HG03066 (cell line): ENCODE data around the gene TNIK.
"Not testable (repeated sequence)": the region's sequence is repeated elsewhere in the genome, so short reads cannot be mapped to it uniquely, and the experiment has no call there.

Experiments used
- ATAC-seq: cut with Tn5 transposase; IDR thresholded peaks from one replicate; pipeline ENCODE4 v1.9.1; 2021; ENCODE audit warnings: low read depth; ENCODE audit not compliant: unreplicated experiment

The TNIK gene

DNA sequence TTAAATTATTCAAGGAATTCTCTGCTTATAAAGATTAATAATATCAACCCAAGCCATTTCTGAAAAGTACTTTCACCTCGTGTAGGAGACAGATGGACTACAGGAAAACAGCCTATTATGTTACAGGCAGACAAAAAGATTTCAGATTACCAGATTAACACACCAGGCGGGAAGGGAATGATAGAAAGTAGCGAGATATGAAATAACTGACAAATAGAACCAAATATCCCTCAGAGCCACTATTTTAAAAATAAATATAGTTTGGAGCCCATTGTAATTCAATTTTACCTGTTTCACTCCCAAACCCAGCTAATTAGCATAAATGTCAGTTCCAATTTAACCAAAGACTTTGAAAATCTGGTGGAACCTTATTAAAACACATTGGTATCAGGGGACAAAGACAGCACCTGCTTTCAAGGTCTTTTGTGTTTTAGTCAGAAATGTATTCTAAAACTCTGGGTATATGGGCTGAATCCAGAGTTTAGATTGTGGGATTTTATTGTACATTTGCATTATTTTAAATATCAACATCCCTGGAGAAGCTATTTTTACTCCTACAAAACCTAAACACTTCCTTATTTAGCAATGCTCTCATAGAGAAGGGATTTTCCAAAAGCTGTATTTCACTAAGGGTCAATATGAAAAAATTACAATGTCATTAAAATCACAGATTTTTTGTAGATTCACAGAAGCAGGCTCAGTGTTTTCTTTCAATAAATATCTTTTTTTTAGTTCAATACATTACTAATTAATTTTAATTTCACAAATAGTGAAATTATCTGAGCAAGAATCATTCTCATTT, 138.4 kb downstream of the TNIK start:
- no peak for ATAC-seq

DNA sequence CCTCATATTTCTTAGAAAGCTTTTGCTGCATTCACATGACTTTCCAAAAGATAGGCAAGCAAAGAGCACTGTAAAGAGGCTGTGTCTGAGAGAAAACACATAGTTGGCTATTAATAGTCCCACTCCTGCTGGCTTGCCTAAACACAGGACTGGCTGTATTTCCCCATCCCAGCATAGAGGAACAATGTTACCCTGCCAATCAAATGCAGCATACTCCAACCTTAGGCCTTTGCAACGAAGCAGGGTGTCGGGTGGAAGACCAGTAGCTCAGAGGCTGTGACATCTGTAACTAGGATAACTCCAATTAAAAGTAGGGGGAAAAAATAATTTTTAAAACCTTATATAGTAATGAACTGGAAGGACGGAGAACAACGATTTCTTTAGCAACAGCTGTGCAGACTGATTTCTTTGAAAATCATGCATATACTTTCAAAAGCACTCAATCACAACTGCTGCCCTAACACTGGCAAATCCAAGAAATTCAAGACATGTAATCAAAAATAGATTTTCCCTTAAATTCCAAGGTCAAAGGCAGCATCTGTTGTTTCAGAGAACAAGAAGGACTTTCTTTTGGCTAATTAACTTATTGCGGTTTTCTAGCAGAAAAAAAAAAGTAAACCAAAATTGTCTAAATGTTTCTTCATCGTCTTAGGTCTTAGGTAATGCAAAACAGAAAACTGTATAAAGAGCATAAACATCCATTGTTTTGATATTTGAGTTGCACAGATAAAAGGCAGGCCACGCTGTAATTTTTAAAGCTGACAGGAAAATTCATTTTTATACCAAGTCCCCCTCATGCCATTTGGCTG, 139.3 kb downstream of the TNIK start:
- ATAC-seq = no peak

DNA sequence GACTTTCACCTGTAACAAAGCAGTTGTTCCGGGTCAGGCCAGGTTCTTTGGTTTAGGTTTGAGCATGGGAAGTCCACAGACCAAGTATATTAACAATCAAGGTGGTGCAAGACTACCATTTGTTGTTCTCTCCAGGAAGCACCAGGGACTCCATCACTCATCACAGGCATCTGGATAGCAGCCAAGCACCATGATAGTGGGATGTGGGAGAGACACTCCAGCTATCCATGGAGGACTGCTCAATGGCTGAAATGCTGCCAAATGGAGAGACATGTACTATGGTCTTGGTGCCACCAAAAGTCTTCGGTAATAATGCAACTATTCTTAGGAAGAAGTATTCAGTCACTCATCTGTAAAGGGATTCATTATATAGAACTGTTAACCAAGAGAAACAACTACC, 143.0 kb downstream of the TNIK start:
- ATAC-seq = no peak

DNA sequence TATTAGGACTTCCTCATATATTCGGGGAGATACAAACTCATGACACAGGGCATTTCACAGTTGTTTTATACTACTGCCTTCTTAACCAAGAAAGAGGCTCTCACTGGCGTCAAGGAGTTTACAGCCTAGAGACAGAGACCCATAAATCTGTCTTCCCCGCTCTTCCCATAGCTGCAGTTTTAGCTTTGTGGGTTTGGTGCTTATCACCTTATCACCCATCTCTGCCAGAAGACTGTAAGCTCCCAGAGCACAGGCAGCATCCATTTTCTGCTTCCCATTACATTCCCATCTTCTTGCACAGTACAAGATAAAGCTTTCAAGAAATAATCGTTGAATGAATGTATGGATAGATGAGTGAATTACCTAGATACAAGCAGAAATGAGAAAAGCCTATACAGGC, 144.3 kb downstream of the TNIK start:
- no peak for ATAC-seq

DNA sequence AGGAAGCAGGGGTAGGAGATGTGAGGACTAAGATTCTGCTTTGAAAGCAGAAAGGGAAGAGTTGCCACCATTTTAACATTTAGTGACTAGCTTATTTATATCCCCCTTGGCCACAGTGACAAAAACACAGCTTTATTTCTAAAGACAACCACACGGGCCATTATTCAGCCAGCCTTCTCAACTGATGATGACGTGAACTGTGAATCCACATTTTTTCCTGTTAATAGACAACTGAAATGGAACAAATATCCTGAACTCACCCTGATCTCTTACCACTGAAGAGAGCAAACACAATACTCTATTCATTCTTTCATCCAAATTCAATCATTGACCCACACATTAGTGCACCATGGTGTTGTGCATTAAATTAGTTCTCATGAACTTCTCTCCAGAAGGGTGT, 145.1 kb downstream of the TNIK start:
- ATAC-seq = no peak

DNA sequence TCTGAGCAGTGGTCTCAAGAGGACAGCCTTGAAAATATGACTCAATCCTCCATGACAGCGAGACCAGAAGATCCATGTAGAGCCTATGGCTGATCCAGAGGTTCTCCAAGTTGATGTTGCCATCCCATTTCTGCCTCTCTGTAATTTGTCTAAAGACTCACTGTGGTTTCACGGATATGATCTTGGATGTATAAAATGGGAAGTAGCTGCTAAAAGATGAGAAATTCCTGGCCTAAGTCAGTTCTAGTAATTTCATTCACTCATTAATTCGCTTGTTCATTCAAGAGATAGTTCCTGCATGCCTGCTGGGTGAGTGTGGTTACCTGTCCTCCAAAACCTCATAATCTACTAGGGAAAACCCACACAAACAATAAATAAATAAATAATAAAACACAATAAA, 145.9 kb downstream of the TNIK start:
- ATAC-seq = no peak

DNA sequence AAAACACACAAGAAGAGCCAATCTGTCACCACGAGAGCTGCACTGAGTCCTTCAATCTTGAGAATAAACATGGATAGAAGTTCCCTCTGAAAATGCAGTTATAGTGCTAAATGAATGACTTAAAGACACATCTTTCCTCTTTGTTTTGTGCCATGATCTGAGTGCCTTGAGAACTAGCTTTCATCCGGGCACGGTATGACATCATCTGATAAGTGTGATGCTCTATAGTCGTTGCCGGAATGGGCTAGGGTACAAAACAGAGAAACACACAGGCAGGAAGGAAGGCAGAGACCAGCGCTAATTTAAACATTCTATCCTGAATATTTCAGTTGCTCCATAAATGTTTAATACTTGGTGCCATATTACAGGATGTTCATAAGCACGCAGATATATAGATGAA, 146.5 kb downstream of the TNIK start:
- no peak for ATAC-seq

DNA sequence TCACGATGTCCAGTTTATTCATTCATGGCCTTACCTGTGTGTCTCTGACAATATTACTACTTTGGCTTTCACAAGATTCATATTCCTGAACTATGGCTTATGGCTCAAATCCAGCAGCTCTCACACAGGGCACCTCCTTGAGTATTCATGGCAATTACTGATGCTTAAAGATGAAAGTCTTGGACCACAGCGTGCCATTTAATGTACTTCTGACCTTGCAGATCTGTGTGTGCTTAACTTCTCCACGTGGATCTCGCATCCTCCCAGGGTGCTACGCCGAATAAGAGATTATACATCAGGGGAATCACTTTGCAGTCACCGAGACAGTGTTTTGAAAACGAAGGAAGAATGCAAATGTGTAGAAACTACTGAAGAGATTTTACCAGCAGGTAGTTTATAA, 147.5 kb downstream of the TNIK start:
- no peak for ATAC-seq

DNA sequence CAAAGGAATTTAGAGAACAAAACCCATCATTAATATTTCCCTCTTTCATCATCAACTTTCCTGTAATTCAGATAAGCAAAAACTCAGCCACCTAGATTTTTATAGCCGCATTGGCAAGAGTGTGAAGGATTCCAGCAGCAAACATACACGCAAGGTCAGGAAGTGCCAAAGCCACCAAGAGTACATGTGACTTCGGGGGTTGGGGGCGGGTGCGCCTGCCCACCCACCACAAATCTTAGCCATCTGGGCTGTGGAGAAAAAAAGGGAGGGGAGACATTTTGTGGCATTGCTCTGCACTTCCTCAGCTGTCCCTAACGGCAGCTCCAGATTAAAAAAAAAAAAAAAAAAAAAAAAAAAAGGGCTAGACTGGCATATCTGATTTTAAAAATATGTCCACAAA, 148.4 kb downstream of the TNIK start:
- no peak for ATAC-seq

DNA sequence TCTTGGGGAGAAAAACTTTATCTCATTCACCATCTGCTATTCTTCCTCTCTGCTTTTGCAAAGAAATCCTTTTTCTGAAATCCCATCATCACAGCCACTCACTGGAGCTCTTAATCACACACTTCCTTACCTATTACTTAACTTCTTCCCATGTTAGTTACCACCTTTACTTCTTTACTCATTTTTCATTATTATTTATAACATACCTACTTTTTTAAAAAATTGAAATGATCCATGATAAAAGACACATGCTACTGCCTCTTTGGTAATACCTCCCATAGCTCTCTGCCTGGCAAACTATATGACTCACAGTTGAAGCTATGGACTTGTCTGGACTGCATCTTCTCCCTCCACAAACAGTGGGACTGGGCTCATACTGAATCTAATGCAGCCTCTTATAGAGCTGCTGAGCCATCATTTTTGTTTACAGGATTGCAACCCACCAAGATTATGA, 150.3 kb downstream of the TNIK start:
- ATAC-seq = no peak

DNA sequence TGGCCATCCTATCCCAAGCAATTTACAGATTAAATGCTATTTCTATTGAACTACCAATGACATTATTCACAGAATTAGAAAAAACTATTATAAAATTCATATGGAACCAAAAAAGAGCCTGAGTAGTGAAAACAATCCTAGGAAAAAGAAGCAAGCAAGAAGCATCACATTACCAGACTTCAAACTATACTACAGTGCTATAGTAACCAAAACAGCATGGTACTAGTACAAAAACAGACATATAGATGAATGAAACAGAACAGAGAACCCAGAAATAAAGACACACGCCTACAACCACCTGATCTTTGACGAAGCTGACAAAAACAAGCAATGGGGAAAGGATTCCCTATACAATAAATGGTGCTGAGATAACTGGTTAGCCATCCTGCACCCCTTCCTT, 152.2 kb downstream of the TNIK start:
- ATAC-seq = no peak

DNA sequence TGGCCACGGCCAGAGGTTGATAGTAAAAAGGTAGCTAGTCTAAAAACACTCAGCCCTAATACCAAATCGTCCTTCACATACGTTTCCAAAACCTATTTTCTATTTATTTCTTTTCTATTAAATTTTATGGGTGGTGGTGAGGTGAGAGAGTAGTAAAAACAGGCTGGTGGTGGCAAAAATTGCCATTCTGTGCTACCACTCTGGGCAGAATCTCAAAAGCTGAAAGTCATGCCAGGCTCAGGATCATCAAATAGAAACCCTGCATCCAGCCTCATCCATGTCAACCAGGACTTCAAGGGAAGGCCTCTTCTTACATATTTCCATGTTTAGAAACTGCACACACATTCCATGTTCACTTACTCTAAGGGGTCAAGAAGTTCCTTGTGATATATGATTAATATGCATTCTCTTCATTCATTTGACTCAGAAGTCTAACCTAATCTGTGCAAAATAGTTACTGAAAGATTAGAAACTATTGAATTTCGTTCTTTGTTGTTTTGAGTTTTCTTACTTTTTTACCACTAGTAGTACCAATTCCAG, 153.1 kb downstream of the TNIK start:
- no peak for ATAC-seq

DNA sequence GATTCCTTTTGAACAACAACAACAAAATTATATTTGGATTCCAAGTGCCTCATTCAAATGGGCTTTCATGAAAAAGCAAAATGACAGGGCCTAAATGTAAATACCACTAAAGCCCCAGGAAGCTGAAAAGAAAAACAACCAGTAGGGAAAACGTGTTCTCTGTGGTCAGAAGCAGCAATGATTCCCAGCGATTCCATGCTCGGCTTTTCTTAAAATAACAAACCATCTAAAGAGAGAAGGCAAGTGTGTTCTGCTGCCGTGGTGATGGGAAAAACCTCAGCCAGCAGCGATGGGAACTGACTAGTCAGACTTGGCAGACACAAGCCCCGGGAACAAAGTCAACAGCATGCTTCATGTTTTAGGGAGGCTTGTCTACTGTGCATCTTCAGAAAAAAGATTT, 153.6 kb downstream of the TNIK start:
- no peak for ATAC-seq

DNA sequence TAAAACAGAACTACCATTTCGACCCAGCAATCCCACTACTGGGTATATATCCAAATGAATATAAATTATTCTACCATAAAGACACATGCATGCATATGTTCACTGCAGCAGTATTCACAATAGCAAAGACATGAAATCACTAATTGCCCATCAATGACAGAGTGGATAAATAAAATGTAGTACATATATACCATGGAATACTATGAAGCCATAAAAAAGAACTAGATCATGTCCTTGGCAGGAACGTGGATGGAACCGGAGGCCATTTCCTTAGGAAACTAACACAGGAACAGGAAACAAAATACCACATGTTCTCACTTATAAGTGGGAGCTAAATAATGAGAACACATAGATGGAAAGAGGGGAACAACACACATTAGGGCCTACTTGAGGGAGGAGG, 154.4 kb downstream of the TNIK start:
- ATAC-seq = not testable (repeated sequence)

DNA sequence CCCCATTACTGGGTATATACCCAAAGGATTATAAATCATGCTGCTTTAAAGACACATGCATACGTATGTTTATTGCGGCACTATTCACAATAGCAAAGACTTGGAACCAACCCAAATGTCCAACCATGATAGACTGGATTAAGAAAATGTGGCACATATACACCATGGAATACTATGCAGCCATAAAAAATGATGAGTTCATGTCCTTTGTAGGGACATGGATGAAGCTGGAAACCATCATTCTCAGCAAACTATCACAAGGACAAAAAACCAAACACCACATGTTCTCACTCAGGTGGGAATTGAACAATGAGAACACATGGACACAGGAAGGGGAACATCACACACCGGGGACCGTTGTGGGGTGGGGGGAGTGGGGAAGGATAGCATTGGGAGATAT, 155.7 kb downstream of the TNIK start:
- ATAC-seq = not testable (repeated sequence)

DNA sequence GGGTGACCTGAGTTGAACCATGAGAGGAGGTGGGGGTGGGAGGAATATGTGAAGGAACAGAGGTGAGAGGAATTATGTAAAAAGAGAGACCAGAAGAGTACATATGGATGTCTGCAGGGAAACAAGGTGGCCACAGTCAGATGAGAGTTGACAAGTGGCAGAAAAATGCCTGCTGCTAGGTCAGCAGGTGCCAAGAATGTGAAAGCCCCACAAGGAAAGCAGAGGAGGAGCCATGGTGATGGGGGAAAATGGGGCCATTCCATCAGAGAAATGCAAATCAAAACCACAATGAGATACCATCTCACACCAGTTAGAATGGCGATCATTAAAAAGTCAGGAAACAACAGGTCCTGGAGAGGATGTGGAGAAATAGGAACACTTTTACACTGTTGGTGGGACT, 156.2 kb downstream of the TNIK start:
- ATAC-seq = not testable (repeated sequence)

DNA sequence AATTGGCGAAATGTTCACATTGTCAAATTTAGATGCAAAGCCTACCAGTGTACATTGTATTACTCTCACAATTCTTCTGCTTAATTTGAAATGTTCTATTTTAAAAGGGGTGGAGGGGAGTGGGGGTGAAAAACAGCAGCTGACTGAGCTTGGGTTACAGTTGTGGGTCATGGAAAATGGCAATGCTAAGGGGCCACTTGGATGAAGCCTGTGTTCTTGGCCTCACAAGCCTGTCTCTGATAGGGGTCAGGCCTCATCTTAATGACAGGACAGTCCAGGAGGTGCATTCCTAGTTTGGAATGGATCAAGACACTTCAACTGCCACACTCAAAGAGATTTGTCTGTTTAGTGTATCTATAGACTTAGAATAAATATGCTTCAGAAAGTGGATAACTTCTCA, 158.2 kb downstream of the TNIK start:
- ATAC-seq = no peak

DNA sequence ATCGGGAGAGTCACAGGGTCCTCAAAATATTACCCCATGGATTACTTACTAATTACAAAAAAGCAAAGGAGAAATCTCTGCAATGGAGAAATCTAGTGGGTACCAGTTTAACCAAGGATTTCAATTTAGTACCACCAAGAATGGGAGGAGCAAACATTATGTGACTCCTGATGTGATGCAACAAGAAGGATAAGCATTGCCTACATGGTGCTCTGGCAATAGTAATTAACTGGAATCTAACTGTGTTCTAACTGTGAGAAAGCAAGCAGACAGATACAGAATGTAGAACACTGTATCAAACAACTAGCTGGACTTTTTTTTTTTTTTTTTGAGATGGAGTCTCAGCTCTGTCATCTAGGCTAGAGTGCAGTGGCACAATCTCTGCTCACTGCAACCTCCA, 159.2 kb downstream of the TNIK start:
- no peak for ATAC-seq

DNA sequence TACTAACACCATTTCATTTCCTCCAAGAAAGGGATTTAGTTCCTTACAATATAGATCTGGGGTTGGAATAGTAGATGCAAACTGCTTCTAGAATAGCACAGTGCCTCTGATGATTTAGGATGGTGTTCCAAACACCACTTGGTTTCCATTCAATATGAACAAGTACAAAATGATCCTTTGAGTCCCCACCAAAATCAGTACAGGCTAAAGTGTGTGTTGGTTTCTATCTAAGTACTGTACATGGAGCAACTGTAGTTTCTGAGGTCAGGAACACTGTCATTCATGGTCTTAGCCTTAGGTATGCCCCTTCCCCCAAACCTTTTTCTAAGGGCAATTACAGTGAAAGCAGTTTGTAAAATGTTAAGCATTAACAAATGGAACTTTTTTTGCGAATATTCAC, 162.3 kb downstream of the TNIK start:
- no peak for ATAC-seq

DNA sequence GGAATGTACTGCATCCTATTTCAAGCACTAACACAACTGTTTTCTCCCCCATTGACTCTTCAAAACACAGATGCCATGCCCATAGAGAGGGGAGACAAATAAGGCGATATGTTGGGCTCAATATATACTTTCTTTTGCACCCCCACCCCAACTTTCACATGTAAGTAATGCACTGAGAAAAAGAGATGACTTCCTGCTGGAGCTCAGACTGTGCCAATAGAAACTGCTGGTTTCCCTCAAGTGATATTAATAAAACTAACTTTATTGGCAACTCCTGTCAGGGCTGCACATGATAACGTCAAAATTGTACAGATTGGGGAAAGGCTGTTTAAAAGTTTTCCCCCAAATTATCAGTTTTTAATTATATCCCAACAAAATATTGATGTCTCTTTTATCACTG, 163.0 kb downstream of the TNIK start:
- ATAC-seq = no peak

DNA sequence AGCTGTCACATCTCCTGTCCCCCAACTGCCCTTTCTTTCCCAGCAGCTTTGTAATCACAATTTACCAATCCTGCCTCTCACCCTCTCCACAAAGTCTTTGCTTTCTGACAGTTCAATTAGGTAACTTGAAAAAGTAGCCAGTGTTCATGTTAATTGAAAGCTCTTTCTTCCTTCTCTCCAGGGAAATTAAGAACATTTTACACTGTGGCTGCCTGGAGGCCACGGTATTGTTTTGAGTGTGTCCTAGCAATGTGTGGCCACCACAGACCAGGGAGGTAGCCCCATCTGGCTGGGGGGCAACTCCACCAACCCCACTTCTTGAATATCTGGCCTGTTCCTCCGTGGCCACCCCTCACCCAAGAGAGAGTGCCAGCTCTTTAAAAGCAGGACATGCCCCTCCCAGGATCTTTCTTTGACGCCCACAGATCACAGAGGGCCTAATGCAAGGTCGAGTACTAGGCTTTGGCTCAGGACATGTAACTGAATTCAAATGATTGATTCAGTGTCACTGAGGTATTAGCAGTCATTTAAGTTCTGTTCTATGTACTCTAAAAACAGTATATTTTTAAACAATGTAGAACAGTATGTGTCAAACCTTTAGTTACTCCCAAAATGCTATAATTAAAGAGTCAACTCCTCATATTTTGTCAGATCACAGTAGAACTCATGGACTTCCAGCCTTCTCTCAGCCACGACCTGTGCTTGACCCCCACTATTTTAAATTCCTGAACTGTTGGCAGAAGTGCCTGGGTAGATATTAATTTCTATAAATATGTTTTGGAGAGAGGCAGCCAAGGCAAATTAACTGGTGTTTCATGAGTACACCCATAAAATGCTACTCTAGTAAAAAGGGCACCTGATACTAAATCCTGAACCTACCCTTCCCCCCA, 164.5 kb downstream of the TNIK start:
- no peak for ATAC-seq
